K562 (cell line): ENCODE measurements around the gene ITPA. TPM values are rescaled to one million over a fixed set of nuclear protein-coding genes. Genes with fewer than 3 reads are reported as not detected.

Experiments
- ATAC-seq: fragments of 200-7000 bp; cut with Tn5 transposase; 3 replicates; pipeline ENCODE4 v1.9.1; 2020; ENCODE audit warnings: moderate library complexity
- BruUV-seq: library from RNA; stranded (reverse); fragments of 400-500 nt; replicated peaks from 2 replicates; lab custom pipeline; 2021; lab: Mats Ljungman, UMichigan
- CTCF ChIA-PET: fragments of 300-600 bp; formaldehyde crosslinking; extraction: SDS; loops from one replicate; lab custom pipeline; 2021; ENCODE audit warnings: low intra/inter-chr PET ratio; lab: Yijun Ruan, JAX
- POLR2A ChIA-PET: fragments of 300-600, 350-650 bp; sonication (Branson Sonifier 250); formaldehyde crosslinking; extraction: SDS; loops from one replicate; lab custom pipeline; 2021; ENCODE audit warnings: antibody characterized with exemption, inconsistent platforms; lab: Yijun Ruan, JAX
- DNase-seq, 4 experiments: peaks; one replicate each; pipeline versions ENCODE4 v3.0.0 to v3.0.0-alpha.2; 2011 to 2018; ENCODE audit warnings: low spot score in 3 of 4, mixed read lengths in 3 of 4; ENCODE audit errors: extremely low read depth in 1 of 4
- FAIRE-seq: peaks from 2 replicates; lab custom pipeline; 2011; peaks lifted over from hg19 to GRCh38; lab: Jason Lieb, UNC
- H2AFZ ChIP-seq: 2 replicates; pipeline ENCODE4 v1.6.0; 2011; ENCODE audit warnings: low read depth, low read length, control low read depth, inconsistent platforms
- H3K27ac ChIP-seq: fragments of 200-600 bp; 3 replicates; pipeline ENCODE4 v1.8.0; 2011; ENCODE audit warnings: low read depth, mild to moderate bottlenecking, control low read depth, inconsistent platforms, low read length, moderate library complexity, mixed read lengths; ENCODE audit errors: extremely low read depth
- H3K27me3 ChIP-seq, 2 experiments: fragments of 300-600 bp in 1 of 2; 2 replicates in 1 of 2; 3 replicates in 1 of 2; pipeline versions ENCODE4 v1.6.0 to v1.8.0; 2011; ENCODE audit warnings: inconsistent platforms in 2 of 2, low read length in 2 of 2, mild to moderate bottlenecking in 1 of 2, mixed read lengths in 1 of 2, moderate library complexity in 1 of 2; ENCODE audit not compliant: control insufficient read depth in 2 of 2, insufficient read depth in 2 of 2
- H3K36me3 ChIP-seq: fragments of 300-600 bp; 3 replicates; pipeline ENCODE4 v1.8.0; 2011; ENCODE audit warnings: mild to moderate bottlenecking, low read length, inconsistent platforms; ENCODE audit not compliant: control insufficient read depth, insufficient read depth
- H3K4me1 ChIP-seq, 2 experiments: fragments of 200-600 bp in 1 of 2; replicated peaks in 1 of 2; 2 replicates in 1 of 2; 3 replicates in 1 of 2; pipeline versions ENCODE4 v1.5.1 to v1.8.0; 2011; ENCODE audit warnings: inconsistent platforms in 2 of 2, low read length in 2 of 2, mild to moderate bottlenecking in 1 of 2, mixed read lengths in 1 of 2, moderate library complexity in 1 of 2; ENCODE audit not compliant: control insufficient read depth in 2 of 2, insufficient read depth in 2 of 2
- H3K4me2 ChIP-seq: 2 replicates; pipeline ENCODE4 v1.6.1; 2011; ENCODE audit warnings: low read length, control low read depth, inconsistent platforms, mixed read lengths; ENCODE audit not compliant: insufficient read depth
- H3K4me3 ChIP-seq: fragments of 200-600 bp; sonication (generic), shearing (Covaris generic); 2 replicates; pipeline ENCODE4 v1.5.1; 2016; ENCODE audit warnings: control low read depth, inconsistent platforms
- H3K79me2 ChIP-seq: fragments of 200-600 bp; 3 replicates; pipeline ENCODE4 v1.8.0; 2011; ENCODE audit warnings: low read length, inconsistent platforms; ENCODE audit not compliant: control insufficient read depth, insufficient read depth
- H3K9ac ChIP-seq, 2 experiments: 2 replicates each; pipeline versions ENCODE4 v1.6.0 to v1.6.1; 2011; ENCODE audit warnings: low read depth in 2 of 2, low read length in 2 of 2, control low read depth in 1 of 2, inconsistent platforms in 1 of 2, mild to moderate bottlenecking in 1 of 2, mixed read lengths in 1 of 2; ENCODE audit not compliant: insufficient read depth in 1 of 2
- H3K9me1 ChIP-seq: one replicate; pipeline ENCODE4 v1.6.0; 2011; ENCODE audit warnings: inconsistent platforms, mild to moderate bottlenecking, low read length, moderate library complexity; ENCODE audit not compliant: control insufficient read depth, insufficient read depth
- H3K9me3 ChIP-seq: replicated peaks from 2 replicates; pipeline ENCODE4 v1.5.1; 2011; ENCODE audit warnings: low read depth, low read length, inconsistent platforms; ENCODE audit not compliant: control insufficient read depth, insufficient read depth
- H4K20me1 ChIP-seq: replicated peaks from 2 replicates; pipeline ENCODE4 v1.6.1; 2011; ENCODE audit warnings: low read length, inconsistent platforms, mixed read lengths; ENCODE audit not compliant: control insufficient read depth, insufficient read depth
- HDAC3 ChIP-seq: fragments of 450-650 bp; IDR thresholded peaks from 2 replicates; pipeline ENCODE4 v1.6.1; 2018; ENCODE audit warnings: borderline replicate concordance, mild to moderate bottlenecking, moderate library complexity; ENCODE audit not compliant: partially characterized antibody
- ID3 ChIP-seq, 2 experiments: fragments of 250-450 bp in 1 of 2; fragments of 450-650 bp in 1 of 2; sonication (Bioruptor Pico) in 1 of 2; IDR thresholded peaks; 2 replicates each; pipeline versions ENCODE4 v1.6.1 to v1.8.0; 2016 to 2021; ENCODE audit warnings: mild to moderate bottlenecking in 2 of 2, moderate library complexity in 2 of 2, missing compliant biosample characterization in 1 of 2, missing genetic modification characterization in 1 of 2
- KAT2B ChIP-seq: IDR thresholded peaks from one replicate; pipeline ENCODE4 v1.6.1; 2012; ENCODE audit warnings: low read depth, mild to moderate bottlenecking, control low read depth, inconsistent platforms, low read length, moderate library complexity
- RBM39 ChIP-seq: fragments of 200-400 bp; formaldehyde crosslinking; optimal IDR thresholded peaks from 2 replicates; pipeline ENCODE3; 2018; ENCODE audit warnings: low read depth, low read length
- SREBF2 ChIP-seq: sonication (generic); formaldehyde crosslinking; IDR thresholded peaks from 2 replicates; pipeline ENCODE4 v1.4.0; 2020; ENCODE audit warnings: mild to moderate bottlenecking, missing genetic modification reagents
- STAT6 ChIP-seq: sonication (generic); formaldehyde crosslinking; IDR thresholded peaks from 2 replicates; pipeline ENCODE4 v1.8.1; 2023; ENCODE audit warnings: mild to moderate bottlenecking, missing genetic modification reagents
- YBX1 ChIP-seq: fragments of 450-650 bp; IDR thresholded peaks from 2 replicates; pipeline ENCODE4 v1.7.1; 2016; ENCODE audit warnings: mild to moderate bottlenecking
- ZNF165 ChIP-seq: fragments of 250-450 bp; sonication (Bioruptor Pico); IDR thresholded peaks from 2 replicates; pipeline ENCODE4 v1.4.0; 2020; ENCODE audit warnings: borderline replicate concordance
- ZNF347 ChIP-seq: fragments of 450-650 bp; formaldehyde crosslinking; IDR thresholded peaks from 2 replicates; pipeline ENCODE4 v1.4.0; 2020; ENCODE audit warnings: low read depth, mild to moderate bottlenecking, moderate library complexity
- ZNF511 ChIP-seq: sonication (generic); formaldehyde crosslinking; IDR thresholded peaks from 2 replicates; pipeline ENCODE4 v1.8.0; 2022; ENCODE audit warnings: mild to moderate bottlenecking, missing genetic modification reagents
- ZNF512 ChIP-seq: IDR thresholded peaks from 2 replicates; pipeline ENCODE4 v1.6.1; 2016; ENCODE audit warnings: missing genetic modification characterization, missing compliant biosample characterization
- WGBS: fragments of 100-300 bp; shearing (Covaris generic); methylation state at CpG from one replicate; pipeline ENCODE4 v1.1.6; 2016; ENCODE audit warnings: low coverage, mixed read lengths; ENCODE audit not compliant: insufficient coverage; ENCODE audit errors: missing lambda C conversion rate; 5-methylcytosine and 5-hydroxymethylcytosine counted together
- in situ Hi-C: fragments of 300-500 bp; cut with MboI; formaldehyde crosslinking; loops from 4 replicates; pipeline ENCODE4 v1.15.0; 2018; ENCODE audit warnings: inconsistent platforms, mixed read lengths
- intact Hi-C: fragments of 100-400 bp; cut with micrococcal nuclease; formaldehyde crosslinking; loops from 2 replicates; pipeline ENCODE4 v1.14.2; 2022
- polyA plus RNA-seq, 8 experiments: library from polyadenylated mRNA; depleted of rRNA in 4 of 8; stranded (reverse) in 5 of 8; unstranded in 3 of 8; fragments of >200 nt; fragmentation: Nextera tagmentation in 2 of 8; fragmentation: Illumina TruSeq in 1 of 8; extraction: Ambion mirVana in 2 of 8; extraction: Trizol in 1 of 8; gene quantifications; 2 replicates each; pipeline versions ENCODE4 v1.2.1 to v1.2.3, GENCODE V29; 2011 to 2014; ENCODE audit warnings: inconsistent platforms in 1 of 8, missing spikeins in 1 of 8
- total RNA-seq, 7 experiments: library from RNA; depleted of rRNA in 6 of 7; stranded (reverse); fragments of >200 nt in 6 of 7; fragmentation: Illumina TruSeq in 2 of 7; extraction: Trizol in 2 of 7; gene quantifications; 2 replicates each; pipeline versions ENCODE4 v1.2.1 to v1.2.3, GENCODE V29; 2011 to 2021; ENCODE audit warnings: low replicate concordance in 1 of 7

ITPA gene
- total and polyA plus RNA-seq, 9 of the 15 experiments (the other 6 are each of a cell fraction or from before 2014, with no cell fraction given): 5.0 to 79.7 (median 36.7) TPM

- Histone ChIP-seq H3K4me3 (no peak overlapping the region), H3K4me1 (peaks cover 0 to 31% of the 10 kb centered on the region in 2 experiments; a peak in 2 of 5 replicates), H3K36me3 (peaks cover 26% of the 10 kb centered on the region; the same call in 2 of the 3 replicates), H3K9me1 (no peaks in the 10 kb centered on the region), H3K27ac (no peak overlapping the region), H3K27me3 (no peaks in the 10 kb centered on the region), H4K20me1 (no peaks in the 10 kb centered on the region), H3K79me2 (no peaks in the 10 kb centered on the region), H2AFZ (no peak overlapping the region), H3K4me2 (no peak overlapping the region), H3K9ac (no peak overlapping the region), H3K9me3 (no peaks in the 10 kb centered on the region)
- in situ Hi-C loops: no loop called here
- no peak for FAIRE-seq
- 74% methylated on average over 10 of the region's 10 CpGs for WGBS
- intact Hi-C loops: no loop called here
- no peak for ATAC-seq
- ChIA-PET CTCF (no interaction called here), POLR2A (interaction anchor here (0.7 to 0.9 kb wide), 2 partner anchors 10 to 11 kb away, joined by 3 read pairs; no protein-coding TSS in a partner anchor)
- no TSS peak for BruUV-seq
- no peak for DNase-seq
- TF ChIP-seq ID3 (CRISPR knock-in tag; IDR thresholded peaks at IDR 0.05) (no peak), ID3 (tag; IDR thresholded peaks at IDR 0.05) (no peak), ZNF512 (tag) (no peak), ZNF511 (CRISPR knock-in tag) (no peak), HDAC3 (no peak), RBM39 (no peak), ZNF165 (no peak), STAT6 (CRISPR knock-in tag) (no peak), KAT2B (no peak), SREBF2 (CRISPR knock-in tag) (no peak), ZNF347 (no peak), YBX1 (no peak)
These were observed 16.8 kb downstream of the ITPA start for GRCh38 chr20:3226093-3226492.
